ENCODE results near the gene FAM200B. TPM values are rescaled to one million over a fixed set of nuclear protein-coding genes. Genes with fewer than 3 reads are reported as not detected.

Gene FAM200B
- total and polyA plus RNA-seq, 2 experiments from 2014 or later = 34.4 to 88.0 TPM

DNA sequence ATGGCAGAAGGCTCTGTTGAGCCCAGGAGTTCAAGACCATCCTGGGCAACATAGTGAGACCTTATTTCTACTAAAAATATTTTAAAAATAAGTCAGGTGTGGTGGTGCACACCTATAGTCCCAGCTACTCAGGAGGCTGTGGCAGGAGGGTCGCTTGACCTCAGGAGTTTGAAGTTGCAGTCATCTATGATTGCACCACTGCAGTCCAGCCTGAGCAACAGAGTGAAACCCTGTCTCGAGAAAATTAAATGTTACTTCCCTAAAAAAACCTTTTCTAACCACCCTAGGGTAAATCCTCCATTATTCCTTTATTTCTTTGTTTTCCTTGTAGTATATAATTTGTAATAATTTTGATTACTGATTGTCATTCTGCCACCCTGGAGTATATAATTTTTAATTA lies 7.9 kb downstream of the FAM200B start:
- ATAC-seq = no peak
- Mint-ChIP-seq H3K4me3 (no peak overlapping the region), H3K4me1 (peaks cover 26% of the 10 kb centered on the region), H3K27ac (no peak overlapping the region; the same call in 1 of the 2 replicates), H3K36me3 (ENCODE audit: low read depth) (peaks cover 41% of the 10 kb centered on the region), H3K9me3 (peaks cover 10% of the 10 kb centered on the region; the same call in 1 of the 3 replicates), H3K27me3 (ENCODE audit: insufficient read depth, low read depth, poor library complexity) (peaks cover 6% of the 10 kb centered on the region)
- Histone ChIP-seq H3K27ac (ENCODE audit: low read depth) (peak overlapping the region; percentile 36), H3K79me2 (replicated peaks; ENCODE audit: insufficient read depth) (no peaks in the 10 kb centered on the region; the same call in 1 of the 2 replicates), H3F3A (replicated peaks; ENCODE audit: low read depth) (no peaks in the 10 kb centered on the region), H3K4me3 (no peak overlapping the region), H3K9me2 (ENCODE audit: insufficient read depth) (0 out of 2 replicates have a peak, but pooled peaks cover 3% of the 10 kb centered on the region), H3K4me2 (no peak overlapping the region), H4K20me1 (replicated peaks; ENCODE audit: insufficient read depth) (no peaks in the 10 kb centered on the region), H3K27me3 (ENCODE audit: insufficient read depth) (no peaks in the 10 kb centered on the region), H2AFZ (no peak overlapping the region), H3K36me3 (ENCODE audit: insufficient read depth) (no peaks in the 10 kb centered on the region; the same call in 1 of the 2 replicates), H3K4me1 (ENCODE audit: insufficient read depth) (peaks cover 12% of the 10 kb centered on the region; the same call in 1 of the 2 replicates)
- TF ChIP-seq EZH2phosphoT487 (IDR thresholded peaks at IDR 0.05; ENCODE audit: unreplicated experiment) = no peak
- no peak for TF ChIP-seq ZNF114 (CRISPR knock-in tag; IDR thresholded peaks at IDR 0.05)
- TF ChIP-seq REST (IDR thresholded peaks at IDR 0.05; ENCODE audit: unreplicated experiment) = no peak
- TF ChIP-seq CTCF (conservative IDR thresholded peaks at IDR 0.05; ENCODE audit: low read depth in 2 of 2) = no peak
- TF ChIP-seq NANOG (IDR thresholded peaks at IDR 0.05; ENCODE audit: borderline replicate concordance) = no peak
- TF ChIP-seq ZNF331 (CRISPR knock-in tag; IDR thresholded peaks at IDR 0.05; ENCODE audit: low read depth) = no peak
- TF ChIP-seq JUNB (IDR thresholded peaks at IDR 0.05; ENCODE audit: unreplicated experiment) = no peak
- no peak for TF ChIP-seq POLR2AphosphoS5 (IDR thresholded peaks at IDR 0.05; ENCODE audit: low read depth)
- TF ChIP-seq, protein P1, sequence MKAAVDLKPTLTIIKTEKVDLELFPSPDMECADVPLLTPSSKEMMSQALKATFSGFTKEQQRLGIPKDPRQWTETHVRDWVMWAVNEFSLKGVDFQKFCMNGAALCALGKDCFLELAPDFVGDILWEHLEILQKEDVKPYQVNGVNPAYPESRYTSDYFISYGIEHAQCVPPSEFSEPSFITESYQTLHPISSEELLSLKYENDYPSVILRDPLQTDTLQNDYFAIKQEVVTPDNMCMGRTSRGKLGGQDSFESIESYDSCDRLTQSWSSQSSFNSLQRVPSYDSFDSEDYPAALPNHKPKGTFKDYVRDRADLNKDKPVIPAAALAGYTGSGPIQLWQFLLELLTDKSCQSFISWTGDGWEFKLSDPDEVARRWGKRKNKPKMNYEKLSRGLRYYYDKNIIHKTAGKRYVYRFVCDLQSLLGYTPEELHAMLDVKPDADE (IDR thresholded peaks at IDR 0.05) = no peak
- TF ChIP-seq CREB1 (CRISPR knock-in tag; IDR thresholded peaks at IDR 0.05; ENCODE audit: low read depth) = no peak
- TF ChIP-seq, protein P2, sequence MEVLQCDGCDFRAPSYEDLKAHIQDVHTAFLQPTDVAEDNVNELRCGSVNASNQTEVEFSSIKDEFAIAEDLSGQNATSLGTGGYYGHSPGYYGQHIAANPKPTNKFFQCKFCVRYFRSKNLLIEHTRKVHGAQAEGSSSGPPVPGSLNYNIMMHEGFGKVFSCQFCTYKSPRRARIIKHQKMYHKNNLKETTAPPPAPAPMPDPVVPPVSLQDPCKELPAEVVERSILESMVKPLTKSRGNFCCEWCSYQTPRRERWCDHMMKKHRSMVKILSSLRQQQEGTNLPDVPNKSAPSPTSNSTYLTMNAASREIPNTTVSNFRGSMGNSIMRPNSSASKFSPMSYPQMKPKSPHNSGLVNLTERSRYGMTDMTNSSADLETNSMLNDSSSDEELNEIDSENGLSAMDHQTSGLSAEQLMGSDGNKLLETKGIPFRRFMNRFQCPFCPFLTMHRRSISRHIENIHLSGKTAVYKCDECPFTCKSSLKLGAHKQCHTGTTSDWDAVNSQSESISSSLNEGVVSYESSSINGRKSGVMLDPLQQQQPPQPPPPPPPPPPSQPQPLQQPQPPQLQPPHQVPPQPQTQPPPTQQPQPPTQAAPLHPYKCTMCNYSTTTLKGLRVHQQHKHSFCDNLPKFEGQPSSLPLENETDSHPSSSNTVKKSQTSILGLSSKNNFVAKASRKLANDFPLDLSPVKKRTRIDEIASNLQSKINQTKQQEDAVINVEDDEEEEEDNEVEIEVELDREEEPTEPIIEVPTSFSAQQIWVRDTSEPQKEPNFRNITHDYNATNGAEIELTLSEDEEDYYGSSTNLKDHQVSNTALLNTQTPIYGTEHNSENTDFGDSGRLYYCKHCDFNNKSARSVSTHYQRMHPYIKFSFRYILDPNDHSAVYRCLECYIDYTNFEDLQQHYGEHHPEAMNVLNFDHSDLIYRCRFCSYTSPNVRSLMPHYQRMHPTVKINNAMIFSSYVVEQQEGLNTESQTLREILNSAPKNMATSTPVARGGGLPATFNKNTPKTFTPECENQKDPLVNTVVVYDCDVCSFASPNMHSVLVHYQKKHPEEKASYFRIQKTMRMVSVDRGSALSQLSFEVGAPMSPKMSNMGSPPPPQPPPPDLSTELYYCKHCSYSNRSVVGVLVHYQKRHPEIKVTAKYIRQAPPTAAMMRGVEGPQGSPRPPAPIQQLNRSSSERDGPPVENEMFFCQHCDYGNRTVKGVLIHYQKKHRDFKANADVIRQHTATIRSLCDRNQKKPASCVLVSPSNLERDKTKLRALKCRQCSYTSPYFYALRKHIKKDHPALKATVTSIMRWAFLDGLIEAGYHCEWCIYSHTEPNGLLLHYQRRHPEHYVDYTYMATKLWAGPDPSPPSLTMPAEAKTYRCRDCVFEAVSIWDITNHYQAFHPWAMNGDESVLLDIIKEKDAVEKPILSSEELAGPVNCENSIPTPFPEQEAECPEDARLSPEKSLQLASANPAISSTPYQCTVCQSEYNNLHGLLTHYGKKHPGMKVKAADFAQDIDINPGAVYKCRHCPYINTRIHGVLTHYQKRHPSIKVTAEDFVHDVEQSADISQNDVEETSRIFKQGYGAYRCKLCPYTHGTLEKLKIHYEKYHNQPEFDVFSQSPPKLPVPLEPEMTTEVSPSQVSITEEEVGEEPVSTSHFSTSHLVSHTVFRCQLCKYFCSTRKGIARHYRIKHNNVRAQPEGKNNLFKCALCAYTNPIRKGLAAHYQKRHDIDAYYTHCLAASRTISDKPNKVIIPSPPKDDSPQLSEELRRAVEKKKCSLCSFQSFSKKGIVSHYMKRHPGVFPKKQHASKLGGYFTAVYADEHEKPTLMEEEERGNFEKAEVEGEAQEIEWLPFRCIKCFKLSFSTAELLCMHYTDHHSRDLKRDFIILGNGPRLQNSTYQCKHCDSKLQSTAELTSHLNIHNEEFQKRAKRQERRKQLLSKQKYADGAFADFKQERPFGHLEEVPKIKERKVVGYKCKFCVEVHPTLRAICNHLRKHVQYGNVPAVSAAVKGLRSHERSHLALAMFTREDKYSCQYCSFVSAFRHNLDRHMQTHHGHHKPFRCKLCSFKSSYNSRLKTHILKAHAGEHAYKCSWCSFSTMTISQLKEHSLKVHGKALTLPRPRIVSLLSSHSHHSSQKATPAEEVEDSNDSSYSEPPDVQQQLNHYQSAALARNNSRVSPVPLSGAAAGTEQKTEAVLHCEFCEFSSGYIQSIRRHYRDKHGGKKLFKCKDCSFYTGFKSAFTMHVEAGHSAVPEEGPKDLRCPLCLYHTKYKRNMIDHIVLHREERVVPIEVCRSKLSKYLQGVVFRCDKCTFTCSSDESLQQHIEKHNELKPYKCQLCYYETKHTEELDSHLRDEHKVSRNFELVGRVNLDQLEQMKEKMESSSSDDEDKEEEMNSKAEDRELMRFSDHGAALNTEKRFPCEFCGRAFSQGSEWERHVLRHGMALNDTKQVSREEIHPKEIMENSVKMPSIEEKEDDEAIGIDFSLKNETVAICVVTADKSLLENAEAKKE (CRISPR knock-in tag; IDR thresholded peaks at IDR 0.05) = no peak
- TF ChIP-seq STAT1 (IDR thresholded peaks at IDR 0.05; ENCODE audit: unreplicated experiment) = no peak
- TF ChIP-seq EZH2 (IDR thresholded peaks at IDR 0.05; ENCODE audit: low read depth, unreplicated experiment) = no peak
- DNase-seq (ENCODE audit: low spot score) = no peak

All from GM23338 (cell line).